ENCODE measurements around the gene EML4.

DNA sequence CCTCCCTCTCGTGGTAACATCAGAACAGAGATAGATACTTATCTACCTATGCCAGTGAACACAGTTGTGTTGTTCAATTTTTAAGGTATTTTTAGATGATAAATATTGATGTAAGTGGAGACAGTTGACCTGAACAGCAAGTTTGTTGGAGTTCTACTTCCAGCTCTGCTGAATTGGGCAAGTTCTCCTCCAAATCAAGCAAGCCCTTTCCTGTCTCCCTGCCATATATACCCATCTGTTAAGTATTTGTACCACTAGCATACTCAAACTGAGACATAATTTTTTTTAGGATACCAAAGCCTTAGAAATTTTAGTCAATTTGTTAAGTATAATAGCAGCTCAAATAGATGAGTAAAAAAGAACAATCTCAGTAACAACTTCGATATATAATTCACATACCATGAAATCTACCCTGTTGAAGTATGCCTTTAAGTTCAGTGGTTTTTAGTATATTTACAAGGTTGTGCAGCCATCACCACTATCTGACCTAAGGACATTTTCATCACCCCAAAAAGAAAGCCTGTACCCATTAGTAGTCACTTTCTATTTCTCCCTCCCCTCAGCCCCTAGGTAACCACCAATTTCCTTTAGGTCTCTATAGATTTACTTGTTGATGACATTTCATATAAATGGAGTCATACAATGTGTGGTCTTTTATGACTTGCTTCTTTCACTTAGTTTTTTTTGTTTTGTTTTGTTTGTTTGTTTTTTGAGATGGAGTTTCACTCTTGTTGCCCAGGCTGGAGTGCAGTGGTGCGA, 130.0 kb downstream of the EML4 start:
- TF ChIP-seq, protein P1, sequence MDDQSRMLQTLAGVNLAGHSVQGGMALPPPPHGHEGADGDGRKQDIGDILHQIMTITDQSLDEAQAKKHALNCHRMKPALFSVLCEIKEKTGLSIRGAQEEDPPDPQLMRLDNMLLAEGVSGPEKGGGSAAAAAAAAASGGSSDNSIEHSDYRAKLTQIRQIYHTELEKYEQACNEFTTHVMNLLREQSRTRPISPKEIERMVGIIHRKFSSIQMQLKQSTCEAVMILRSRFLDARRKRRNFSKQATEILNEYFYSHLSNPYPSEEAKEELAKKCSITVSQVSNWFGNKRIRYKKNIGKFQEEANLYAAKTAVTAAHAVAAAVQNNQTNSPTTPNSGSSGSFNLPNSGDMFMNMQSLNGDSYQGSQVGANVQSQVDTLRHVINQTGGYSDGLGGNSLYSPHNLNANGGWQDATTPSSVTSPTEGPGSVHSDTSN (IDR thresholded peaks at IDR 0.05; ENCODE audit: insufficient replicate concordance, low read depth, low read length): no peak
- TF ChIP-seq, protein P2, sequence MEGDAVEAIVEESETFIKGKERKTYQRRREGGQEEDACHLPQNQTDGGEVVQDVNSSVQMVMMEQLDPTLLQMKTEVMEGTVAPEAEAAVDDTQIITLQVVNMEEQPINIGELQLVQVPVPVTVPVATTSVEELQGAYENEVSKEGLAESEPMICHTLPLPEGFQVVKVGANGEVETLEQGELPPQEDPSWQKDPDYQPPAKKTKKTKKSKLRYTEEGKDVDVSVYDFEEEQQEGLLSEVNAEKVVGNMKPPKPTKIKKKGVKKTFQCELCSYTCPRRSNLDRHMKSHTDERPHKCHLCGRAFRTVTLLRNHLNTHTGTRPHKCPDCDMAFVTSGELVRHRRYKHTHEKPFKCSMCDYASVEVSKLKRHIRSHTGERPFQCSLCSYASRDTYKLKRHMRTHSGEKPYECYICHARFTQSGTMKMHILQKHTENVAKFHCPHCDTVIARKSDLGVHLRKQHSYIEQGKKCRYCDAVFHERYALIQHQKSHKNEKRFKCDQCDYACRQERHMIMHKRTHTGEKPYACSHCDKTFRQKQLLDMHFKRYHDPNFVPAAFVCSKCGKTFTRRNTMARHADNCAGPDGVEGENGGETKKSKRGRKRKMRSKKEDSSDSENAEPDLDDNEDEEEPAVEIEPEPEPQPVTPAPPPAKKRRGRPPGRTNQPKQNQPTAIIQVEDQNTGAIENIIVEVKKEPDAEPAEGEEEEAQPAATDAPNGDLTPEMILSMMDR (IDR thresholded peaks at IDR 0.05 in 2 of 3, conservative IDR thresholded peaks at IDR 0.05 in 1 of 3; ENCODE audit: control insufficient read depth in 2 of 3, extremely low read depth in 1 of 3, insufficient read depth in 1 of 3, low read depth in 3 of 3, low read length in 3 of 3): no peak
- TF ChIP-seq SUPT20H (IDR thresholded peaks at IDR 0.05; ENCODE audit: borderline replicate concordance, control insufficient read depth, low read depth, low read length) (no peak), DPF2 (IDR thresholded peaks at IDR 0.05) (no peak), CEBPB (IDR thresholded peaks at IDR 0.05; ENCODE audit: borderline replicate concordance in 1 of 2, low read depth in 2 of 2, low read length in 2 of 2) (no peak), SUZ12 (IDR thresholded peaks at IDR 0.05; ENCODE audit: unreplicated experiment) (no peak)
- TF ChIP-seq, protein P3, sequence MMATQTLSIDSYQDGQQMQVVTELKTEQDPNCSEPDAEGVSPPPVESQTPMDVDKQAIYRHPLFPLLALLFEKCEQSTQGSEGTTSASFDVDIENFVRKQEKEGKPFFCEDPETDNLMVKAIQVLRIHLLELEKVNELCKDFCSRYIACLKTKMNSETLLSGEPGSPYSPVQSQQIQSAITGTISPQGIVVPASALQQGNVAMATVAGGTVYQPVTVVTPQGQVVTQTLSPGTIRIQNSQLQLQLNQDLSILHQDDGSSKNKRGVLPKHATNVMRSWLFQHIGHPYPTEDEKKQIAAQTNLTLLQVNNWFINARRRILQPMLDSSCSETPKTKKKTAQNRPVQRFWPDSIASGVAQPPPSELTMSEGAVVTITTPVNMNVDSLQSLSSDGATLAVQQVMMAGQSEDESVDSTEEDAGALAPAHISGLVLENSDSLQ (IDR thresholded peaks at IDR 0.05): no peak
